Smooth muscle cell (in vitro differentiated cells): ENCODE results near the gene PMF1. TPM values are rescaled to one million over a fixed set of nuclear protein-coding genes. Genes with fewer than 3 reads are reported as not detected.
"Not testable (repeated sequence)": the region's sequence is repeated elsewhere in the genome, so short reads cannot be mapped to it uniquely, and the experiment has no call there.

Experiments
- DNase-seq: peaks from one replicate; lab custom pipeline; 2025; ENCODE audit not compliant: unreplicated experiment; lab: John Stamatoyannopoulos, UW
- H2AFZ ChIP-seq: fragments of 200-600 bp; sonication (generic); 2 replicates; pipeline ENCODE4 v1.6.0; 2016; ENCODE audit warnings: antibody characterized with exemption, low read depth, mild to moderate bottlenecking
- H3F3A ChIP-seq: fragments of 200-600 bp; sonication (generic); 2 replicates; pipeline ENCODE4 v1.6.0; 2017; ENCODE audit warnings: antibody characterized with exemption, low read depth
- H3K27ac ChIP-seq: fragments of 200-600 bp; sonication (generic); 2 replicates; pipeline ENCODE4 v1.5.1; 2016; ENCODE audit warnings: low read depth, mild to moderate bottlenecking
- H3K27me3 ChIP-seq: fragments of 200-600 bp; sonication (generic); 2 replicates; pipeline ENCODE4 v1.6.1; 2016; ENCODE audit warnings: low read depth, mild to moderate bottlenecking
- H3K36me3 ChIP-seq: fragments of 200-600 bp; sonication (generic); 2 replicates; pipeline ENCODE4 v1.5.1; 2016; ENCODE audit warnings: low read depth
- H3K4me1 ChIP-seq: fragments of 200-600 bp; sonication (generic); 2 replicates; pipeline ENCODE4 v1.5.1; 2016; ENCODE audit warnings: low read depth
- H3K4me2 ChIP-seq: fragments of 200-600 bp; sonication (generic); 2 replicates; pipeline ENCODE4 v1.6.0; 2016; ENCODE audit warnings: mild to moderate bottlenecking
- H3K4me3 ChIP-seq: fragments of 200-600 bp; sonication (generic); 2 replicates; pipeline ENCODE4 v1.5.1; 2016; ENCODE audit warnings: mild to moderate bottlenecking
- H3K79me2 ChIP-seq: fragments of 200-600 bp; sonication (generic); 2 replicates; pipeline ENCODE4 v1.6.0; 2016; ENCODE audit warnings: low read depth, mild to moderate bottlenecking
- H3K9ac ChIP-seq: fragments of 200-600 bp; sonication (generic); 2 replicates; pipeline ENCODE4 v1.6.0; 2016; ENCODE audit warnings: low read depth
- H3K9me3 ChIP-seq: fragments of 200-600 bp; sonication (generic); replicated peaks from 2 replicates; pipeline ENCODE4 v1.5.1; 2016; ENCODE audit warnings: low read depth
- H4K20me1 ChIP-seq: fragments of 200-600 bp; sonication (generic); 2 replicates; pipeline ENCODE4 v1.6.0; 2016; ENCODE audit warnings: low read depth
- CTCF ChIP-seq: fragments of 200-600 bp; sonication (generic); IDR thresholded peaks from 2 replicates; pipeline ENCODE4 v1.5.1; 2017; ENCODE audit warnings: borderline replicate concordance, mild to moderate bottlenecking, antibody characterized with exemption; ENCODE audit not compliant: insufficient read depth, poor library complexity, severe bottlenecking
- WGBS: methylation state at CpG from one replicate; pipeline ENCODE4 v1.1.7; 2016; ENCODE audit warnings: low lambda C conversion rate; 5-methylcytosine and 5-hydroxymethylcytosine counted together
- polyA plus RNA-seq: library from polyadenylated mRNA; unstranded; fragments of >200 nt; fragmentation: Nextera tagmentation; extraction: Ambion mirVana; gene quantifications from 2 replicates; pipeline ENCODE4 v1.2.1, GENCODE V29; 2016
- total RNA-seq: library from RNA; depleted of rRNA; stranded (reverse); fragments of >200 nt; gene quantifications from 2 replicates; pipeline ENCODE4 v1.2.3, GENCODE V29; 2014

The PMF1 gene
- total and polyA plus RNA-seq, 2 experiments from 2014 or later, result 59.2 to 82.5 TPM

DNA sequence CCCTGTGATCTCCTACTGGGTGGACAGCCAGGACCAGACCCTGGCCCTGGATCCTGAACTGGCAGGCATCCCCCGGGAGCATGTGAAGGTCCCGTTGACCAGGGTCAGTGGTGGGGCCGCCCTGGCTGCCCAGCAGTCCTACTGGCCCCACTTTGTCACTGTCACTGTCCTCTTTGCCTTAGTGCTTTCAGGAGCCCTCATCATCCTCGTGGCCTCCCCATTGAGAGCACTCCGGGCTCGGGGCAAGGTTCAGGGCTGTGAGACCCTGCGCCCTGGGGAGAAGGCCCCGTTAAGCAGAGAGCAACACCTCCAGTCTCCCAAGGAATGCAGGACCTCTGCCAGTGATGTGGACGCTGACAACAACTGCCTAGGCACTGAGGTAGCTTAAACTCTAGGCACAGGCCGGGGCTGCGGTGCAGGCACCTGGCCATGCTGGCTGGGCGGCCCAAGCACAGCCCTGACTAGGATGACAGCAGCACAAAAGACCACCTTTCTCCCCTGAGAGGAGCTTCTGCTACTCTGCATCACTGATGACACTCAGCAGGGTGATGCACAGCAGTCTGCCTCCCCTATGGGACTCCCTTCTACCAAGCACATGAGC lies 36.1 kb upstream of the PMF1 start:
- no peaks in the 10 kb centered on the region for H3K9me3 ChIP-seq
- no peaks in the 10 kb centered on the region for H3K36me3 ChIP-seq
- no peak overlapping the region for H2AFZ ChIP-seq
- H3K27ac ChIP-seq, result no peak overlapping the region
- no peak for DNase-seq
- no peak overlapping the region for H3K4me2 ChIP-seq
- H3K79me2 ChIP-seq, result no peaks in the 10 kb centered on the region
- no peaks in the 10 kb centered on the region for H3K27me3 ChIP-seq
- H4K20me1 ChIP-seq, result no peaks in the 10 kb centered on the region
- WGBS, result 91% methylated on average over 12 of the region's 12 CpGs
- H3K4me3 ChIP-seq, result no peak overlapping the region
- peaks cover 4% of the 10 kb centered on the region for H3K4me1 ChIP-seq
- no peak for TF ChIP-seq CTCF
- no peaks in the 10 kb centered on the region for H3F3A ChIP-seq
- no peak overlapping the region for H3K9ac ChIP-seq

DNA sequence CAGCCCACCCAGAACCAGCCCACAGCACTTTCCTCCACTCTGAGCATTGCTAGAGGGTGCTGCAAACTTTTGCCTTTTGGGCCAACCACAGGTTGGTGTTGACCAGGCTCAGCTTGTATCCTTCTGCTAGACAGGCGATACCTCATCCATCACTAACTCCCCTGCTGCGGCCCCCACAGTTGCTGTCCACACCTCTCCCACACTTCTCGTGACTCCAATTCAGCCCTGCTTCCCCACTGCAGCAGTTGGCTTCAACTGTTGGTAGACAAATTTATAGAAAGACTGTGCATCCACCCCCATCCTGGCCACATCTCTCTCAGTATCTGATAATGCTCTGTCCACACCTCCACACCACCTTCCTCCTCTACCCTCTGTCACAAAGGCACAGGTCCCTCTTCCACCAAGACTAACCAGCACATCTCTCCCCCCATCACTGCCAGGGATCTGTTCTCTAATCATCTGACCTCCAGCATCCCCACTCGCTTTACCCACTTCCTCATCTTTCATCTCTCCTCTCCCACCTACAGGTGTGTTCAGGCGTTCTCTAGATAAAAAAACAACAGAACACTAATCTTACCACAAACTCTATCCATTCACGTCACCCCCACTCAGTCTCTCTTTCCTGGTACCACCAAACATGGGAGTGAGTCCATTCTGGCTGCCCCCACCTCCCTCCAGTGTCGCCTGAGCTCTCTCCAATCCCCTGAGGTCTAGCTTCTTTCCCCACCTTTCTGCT lies 34.7 kb upstream of the PMF1 start:
- H3K27ac ChIP-seq, result no peak overlapping the region
- peaks cover 4% of the 10 kb centered on the region for H3K4me1 ChIP-seq
- H2AFZ ChIP-seq, result no peak overlapping the region
- 88% methylated on average over 7 of the region's 7 CpGs for WGBS
- no peaks in the 10 kb centered on the region for H3K27me3 ChIP-seq
- H3K9me3 ChIP-seq, result no peaks in the 10 kb centered on the region
- H3F3A ChIP-seq, result no peaks in the 10 kb centered on the region
- H4K20me1 ChIP-seq, result no peaks in the 10 kb centered on the region
- H3K4me2 ChIP-seq, result no peak overlapping the region
- no peak for TF ChIP-seq CTCF
- no peaks in the 10 kb centered on the region for H3K79me2 ChIP-seq
- DNase-seq, result no peak
- H3K4me3 ChIP-seq, result no peak overlapping the region
- no peaks in the 10 kb centered on the region for H3K36me3 ChIP-seq
- H3K9ac ChIP-seq, result no peak overlapping the region

DNA sequence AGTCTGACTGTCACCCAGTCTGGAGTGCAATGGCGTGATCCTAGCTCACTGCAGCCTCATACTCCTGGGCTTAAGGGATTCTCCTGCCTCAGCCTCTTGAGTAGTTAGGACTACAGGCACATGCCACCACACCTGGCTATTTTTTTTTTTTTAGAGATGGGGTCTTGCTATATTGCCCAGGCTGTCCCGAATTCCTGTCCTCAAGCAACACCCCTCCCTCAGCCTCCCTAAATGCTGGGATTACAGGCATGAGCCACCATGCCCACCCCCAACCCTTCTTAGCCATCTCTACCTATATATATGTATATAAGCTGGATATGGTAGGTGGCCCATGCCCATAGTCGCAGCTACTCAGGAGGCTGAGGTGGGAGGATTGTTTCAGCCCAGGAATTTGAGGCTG lies 32.3 kb upstream of the PMF1 start:
- Histone ChIP-seq H3K79me2 (no peaks in the 10 kb centered on the region), H3K9me3 (no peaks in the 10 kb centered on the region), H3K36me3 (no peaks in the 10 kb centered on the region), H2AFZ (no peak overlapping the region), H3F3A (no peaks in the 10 kb centered on the region), H3K27ac (no peak overlapping the region), H3K27me3 (no peaks in the 10 kb centered on the region), H4K20me1 (no peaks in the 10 kb centered on the region), H3K4me2 (no peak overlapping the region), H3K9ac (no peak overlapping the region), H3K4me3 (no peak overlapping the region), H3K4me1 (peaks cover 4% of the 10 kb centered on the region)
- WGBS, result 92% methylated on average over 3 of the region's 3 CpGs
- no peak for DNase-seq
- TF ChIP-seq CTCF, result no peak

GRCh38 chr1:156181391-156181924 lies 31.3 kb upstream of the PMF1 start:
- H3K36me3 ChIP-seq, DNase-seq, H3K4me2 ChIP-seq, H3K9me3 ChIP-seq, H3K79me2 ChIP-seq, H3K27me3 ChIP-seq, H4K20me1 ChIP-seq, H3K27ac ChIP-seq, H2AFZ ChIP-seq, H3K4me3 ChIP-seq, H3F3A ChIP-seq, H3K9ac ChIP-seq, H3K4me1 ChIP-seq: not testable (repeated sequence)
- 9% methylated on average over 8 of the region's 8 CpGs for WGBS

GRCh38 chr1:156182010-156182779 lies 30.6 kb upstream of the PMF1 start:
- not testable (repeated sequence) for H2AFZ ChIP-seq, H3K27ac ChIP-seq, H3K27me3 ChIP-seq, H3K9ac ChIP-seq, H4K20me1 ChIP-seq, H3K4me2 ChIP-seq, H3F3A ChIP-seq, H3K9me3 ChIP-seq, H3K4me1 ChIP-seq, H3K4me3 ChIP-seq, H3K79me2 ChIP-seq, H3K36me3 ChIP-seq, DNase-seq
- WGBS, result 62% methylated on average over 12 of the region's 12 CpGs
